OCI-LY7 (cell line): ENCODE data around the gene CUL2. TPM values are rescaled to one million over a fixed set of nuclear protein-coding genes. Genes with fewer than 3 reads are reported as not detected.

Experiments used
- BruUV-seq: library from RNA; stranded (reverse); fragments of 400-500 nt; replicated peaks from 2 replicates; lab custom pipeline; 2021; lab: Mats Ljungman, UMichigan
- CTCF ChIA-PET: fragments of 300-600 bp; sonication (Branson Sonifier 250); formaldehyde crosslinking; loops from one replicate; lab custom pipeline; 2022; ENCODE audit warnings: antibody characterized with exemption; ENCODE audit not compliant: unreplicated experiment; lab: Charles Lee
- POLR2A ChIA-PET: fragments of 300-600 bp; sonication (Branson Sonifier 250); formaldehyde crosslinking; loops from one replicate; lab custom pipeline; 2022; ENCODE audit warnings: antibody characterized with exemption; lab: Charles Lee
- DNase-seq: peaks from one replicate; pipeline ENCODE4 v3.0.0-alpha.2; 2015; ENCODE audit warnings: low spot score
- H2AFZ ChIP-seq: fragments of 200-600 bp; sonication (generic), shearing (Covaris generic); 2 replicates; pipeline ENCODE4 v1.6.1; 2014; ENCODE audit warnings: mild to moderate bottlenecking, antibody characterized with exemption, low read length, moderate library complexity
- H3K27ac ChIP-seq: fragments of 200-600 bp; sonication (generic); 2 replicates; pipeline ENCODE4 v1.5.1; 2014; ENCODE audit warnings: mixed run types, low read depth, mild to moderate bottlenecking, moderate library complexity, low read length, inconsistent platforms; ENCODE audit not compliant: poor library complexity, severe bottlenecking
- H3K36me3 ChIP-seq: fragments of 200-600 bp; sonication (generic); 2 replicates; pipeline ENCODE4 v1.6.1; 2014; ENCODE audit warnings: mild to moderate bottlenecking, antibody characterized with exemption, low read length, moderate library complexity, mixed read lengths; ENCODE audit not compliant: insufficient read depth
- H3K4me1 ChIP-seq: fragments of 200-600 bp; sonication (generic); 2 replicates; pipeline ENCODE4 v1.5.1; 2014; ENCODE audit warnings: mild to moderate bottlenecking, low read length; ENCODE audit not compliant: insufficient read depth, poor library complexity, severe bottlenecking
- H3K4me2 ChIP-seq: fragments of 200-600 bp; sonication (generic); 2 replicates; pipeline ENCODE4 v1.6.1; 2014; ENCODE audit warnings: mild to moderate bottlenecking, low read length
- H3K4me3 ChIP-seq: fragments of 200-600 bp; sonication (generic); 2 replicates; pipeline ENCODE4 v1.5.1; 2014; ENCODE audit warnings: mild to moderate bottlenecking, low read depth, low read length; ENCODE audit not compliant: poor library complexity, severe bottlenecking
- H3K79me2 ChIP-seq: fragments of 200-600 bp; sonication (generic); 2 replicates; pipeline ENCODE4 v1.6.1; 2016; ENCODE audit warnings: low read depth, mild to moderate bottlenecking, low read length, moderate library complexity, mixed read lengths; ENCODE audit not compliant: insufficient read depth
- H3K9me2 ChIP-seq: fragments of 200-600 bp; sonication (generic); 2 replicates; pipeline ENCODE4 v1.6.1; 2016; ENCODE audit warnings: mild to moderate bottlenecking, low read length, mixed read lengths; ENCODE audit not compliant: insufficient read depth
- H3K9me3 ChIP-seq: fragments of 200-600 bp; sonication (generic); 2 replicates; pipeline ENCODE4 v1.6.1; 2014; ENCODE audit warnings: mild to moderate bottlenecking, mixed run types, low read length, mixed read lengths
- H4K20me1 ChIP-seq: fragments of 200-600 bp; sonication (generic); 2 replicates; pipeline ENCODE4 v1.6.1; 2014; ENCODE audit warnings: mild to moderate bottlenecking, antibody characterized with exemption, low read length, moderate library complexity, mixed read lengths; ENCODE audit not compliant: insufficient read depth
- CTCF ChIP-seq: fragments of 200-600 bp; sonication (generic); conservative IDR thresholded peaks from 2 replicates; pipeline ENCODE4 v1.5.1; 2014; ENCODE audit warnings: mild to moderate bottlenecking, antibody characterized with exemption, low read length, moderate library complexity, mixed read lengths
- EZH2phosphoT487 ChIP-seq: fragments of 200-600 bp; sonication (generic); IDR thresholded peaks from 2 replicates; pipeline ENCODE4 v1.6.1; 2018; ENCODE audit warnings: low read depth, borderline replicate concordance, mild to moderate bottlenecking, mixed run types, antibody characterized with exemption, low read length, moderate library complexity, mixed read lengths
- intact Hi-C: fragments of 100-400 bp; cut with micrococcal nuclease; formaldehyde crosslinking; loops from one replicate; pipeline ENCODE4 v1.10.0; 2022; ENCODE audit not compliant: unreplicated experiment
- total RNA-seq, 2 experiments: library from RNA; depleted of rRNA in 1 of 2; stranded (reverse); fragments of >200 nt in 1 of 2; shearing (Covaris generic) in 1 of 2; gene quantifications; 2 replicates each; pipeline ENCODE4 v1.2.3, GENCODE V29; 2014 to 2022

Gene CUL2
- total RNA-seq, 2 experiments from 2014 or later: 25.5 to 40.4 TPM

- no peaks in the 10 kb centered on the region for H3K79me2 ChIP-seq
- intact Hi-C loops: no loop called here
- peaks cover 79% of the 10 kb centered on the region for H3K36me3 ChIP-seq
These were observed 33.5 kb downstream of the CUL2 start for GRCh38 chr10:35056686-35057085.

GRCh38 chr10:35056133-35056532, 34.0 kb downstream of the CUL2 start:
- DNase-seq: no peak
- no TSS peak for BruUV-seq
- POLR2A ChIA-PET: interaction anchor here (1.1 to 1.2 kb wide), 2 partner anchors 15 to 46 kb away, joined by 3 to 5 read pairs; no protein-coding TSS in a partner anchor
- Histone ChIP-seq H3K36me3 (peaks cover 78% of the 10 kb centered on the region), H3K27ac (no peak overlapping the region), H3K79me2 (no peaks in the 10 kb centered on the region), H4K20me1 (no peaks in the 10 kb centered on the region), H3K9me2 (no peaks in the 10 kb centered on the region), H3K4me1 (no peaks in the 10 kb centered on the region), H3K4me3 (no peak overlapping the region), H3K4me2 (no peak overlapping the region), H2AFZ (no peak overlapping the region), H3K9me3 (no peaks in the 10 kb centered on the region)
- TF ChIP-seq CTCF (no peak), EZH2phosphoT487 (no peak)
- intact Hi-C loops: no loop called here
- CTCF ChIA-PET: no interaction called here

More at GRCh38 chr10:35056686-35057085, 33.5 kb downstream of the CUL2 start:
- H3K4me1 ChIP-seq: no peaks in the 10 kb centered on the region
- no peak overlapping the region for H3K4me3 ChIP-seq
- H3K9me3 ChIP-seq: no peaks in the 10 kb centered on the region
- H3K9me2 ChIP-seq: no peaks in the 10 kb centered on the region
- H3K27ac ChIP-seq: no peak overlapping the region
- no peak overlapping the region for H3K4me2 ChIP-seq
- H2AFZ ChIP-seq: no peak overlapping the region
- H4K20me1 ChIP-seq: no peaks in the 10 kb centered on the region
- ChIA-PET POLR2A (interaction anchor here (0.9 to 1.2 kb wide), 3 partner anchors 15 to 47 kb away, joined by 3 to 5 read pairs (median 3); no protein-coding TSS in a partner anchor), CTCF (interaction anchor here (0.5 kb wide), 1 partner anchor 33 kb away, joined by 4 read pairs; no protein-coding TSS in a partner anchor)
- DNase-seq: no peak
- BruUV-seq: no TSS peak
- no peak for TF ChIP-seq CTCF
- no peak for TF ChIP-seq EZH2phosphoT487

GRCh38 chr10:35050568-35050967, 39.6 kb downstream of the CUL2 start:
- CTCF ChIA-PET: no interaction called here
- Histone ChIP-seq H3K79me2 (no peaks in the 10 kb centered on the region), H3K4me1 (no peaks in the 10 kb centered on the region), H4K20me1 (no peaks in the 10 kb centered on the region), H2AFZ (no peak overlapping the region), H3K4me2 (no peak overlapping the region), H3K9me2 (no peaks in the 10 kb centered on the region), H3K4me3 (no peak overlapping the region), H3K36me3 (peaks cover 79% of the 10 kb centered on the region), H3K9me3 (no peaks in the 10 kb centered on the region), H3K27ac (no peak overlapping the region)
- no peak for TF ChIP-seq EZH2phosphoT487
- no peak for TF ChIP-seq CTCF
- POLR2A ChIA-PET: interaction anchor here (0.5 to 0.6 kb wide), 2 partner anchors 34 to 239 kb away, joined by 3 read pairs; no protein-coding TSS in a partner anchor
- BruUV-seq: no TSS peak
- DNase-seq: no peak
- intact Hi-C loops: no loop called here
